Fibroblast of peridontal ligament (primary cell): Measurements from ENCODE around the gene CCDC87.
"Not testable (repeated sequence)": the region's sequence is repeated elsewhere in the genome, so short reads cannot be mapped to it uniquely, and the experiment has no call there.

Experiments used
- DNase-seq: peaks from one replicate; pipeline ENCODE4 v3.0.0-alpha.2; 2010; ENCODE audit errors: extremely low read depth

CCDC87 gene, protein sequence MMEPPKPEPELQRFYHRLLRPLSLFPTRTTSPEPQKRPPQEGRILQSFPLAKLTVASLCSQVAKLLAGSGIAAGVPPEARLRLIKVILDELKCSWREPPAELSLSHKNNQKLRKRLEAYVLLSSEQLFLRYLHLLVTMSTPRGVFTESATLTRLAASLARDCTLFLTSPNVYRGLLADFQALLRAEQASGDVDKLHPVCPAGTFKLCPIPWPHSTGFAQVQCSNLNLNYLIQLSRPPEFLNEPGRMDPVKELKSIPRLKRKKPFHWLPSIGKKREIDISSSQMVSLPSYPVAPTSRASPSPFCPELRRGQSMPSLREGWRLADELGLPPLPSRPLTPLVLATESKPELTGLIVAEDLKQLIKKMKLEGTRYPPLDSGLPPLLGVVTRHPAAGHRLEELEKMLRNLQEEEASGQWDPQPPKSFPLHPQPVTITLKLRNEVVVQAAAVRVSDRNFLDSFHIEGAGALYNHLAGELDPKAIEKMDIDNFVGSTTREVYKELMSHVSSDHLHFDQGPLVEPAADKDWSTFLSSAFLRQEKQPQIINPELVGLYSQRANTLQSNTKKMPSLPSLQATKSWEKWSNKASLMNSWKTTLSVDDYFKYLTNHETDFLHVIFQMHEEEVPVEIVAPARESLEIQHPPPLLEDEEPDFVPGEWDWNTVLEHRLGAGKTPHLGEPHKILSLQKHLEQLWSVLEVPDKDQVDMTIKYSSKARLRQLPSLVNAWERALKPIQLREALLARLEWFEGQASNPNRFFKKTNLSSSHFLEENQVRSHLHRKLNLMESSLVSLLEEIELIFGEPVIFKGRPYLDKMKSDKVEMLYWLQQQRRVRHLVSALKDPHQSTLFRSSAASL

DNA sequence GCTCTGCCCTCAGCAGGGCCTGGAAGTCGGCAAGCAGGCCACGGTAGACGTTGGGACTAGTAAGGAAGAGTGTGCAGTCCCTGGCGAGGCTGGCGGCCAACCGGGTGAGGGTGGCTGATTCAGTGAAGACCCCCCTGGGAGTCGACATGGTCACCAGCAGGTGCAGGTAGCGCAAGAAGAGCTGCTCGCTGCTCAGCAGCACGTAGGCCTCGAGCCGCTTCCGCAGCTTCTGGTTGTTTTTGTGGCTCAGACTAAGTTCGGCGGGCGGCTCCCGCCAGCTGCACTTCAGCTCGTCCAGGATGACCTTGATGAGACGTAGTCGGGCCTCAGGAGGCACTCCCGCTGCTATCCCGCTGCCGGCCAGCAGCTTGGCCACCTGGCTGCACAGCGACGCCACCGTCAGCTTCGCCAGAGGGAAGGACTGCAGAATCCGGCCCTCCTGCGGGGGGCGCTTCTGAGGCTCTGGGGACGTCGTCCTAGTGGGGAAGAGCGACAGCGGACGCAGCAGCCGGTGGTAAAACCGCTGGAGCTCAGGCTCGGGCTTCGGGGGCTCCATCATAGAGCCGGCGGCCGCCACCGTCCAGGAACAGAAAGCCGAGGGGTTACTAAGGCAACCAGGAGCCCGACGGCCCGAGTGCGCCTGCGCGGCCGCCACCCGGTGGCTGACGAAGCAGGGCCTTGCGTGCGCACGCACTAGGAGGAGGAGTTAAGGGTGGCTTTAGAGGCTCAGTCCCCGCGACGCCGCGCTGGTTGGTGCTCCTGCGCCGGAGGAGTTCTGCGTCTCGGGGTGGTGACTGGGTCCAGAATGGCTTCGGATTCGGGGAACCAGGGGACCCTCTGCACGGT lies at the start of gene CCDC87, which contains the start of gene CCS:
CCDC87 (minus strand) TSS at position 607 of the 846 bp plus-strand sequence; CDS start at position 559, 48 bp downstream.
CCS (plus strand) TSS at position 729 of the 846 bp plus-strand sequence; CDS start at position 806, 77 bp downstream.
- DNase-seq: peak; percentile 91

DNA sequence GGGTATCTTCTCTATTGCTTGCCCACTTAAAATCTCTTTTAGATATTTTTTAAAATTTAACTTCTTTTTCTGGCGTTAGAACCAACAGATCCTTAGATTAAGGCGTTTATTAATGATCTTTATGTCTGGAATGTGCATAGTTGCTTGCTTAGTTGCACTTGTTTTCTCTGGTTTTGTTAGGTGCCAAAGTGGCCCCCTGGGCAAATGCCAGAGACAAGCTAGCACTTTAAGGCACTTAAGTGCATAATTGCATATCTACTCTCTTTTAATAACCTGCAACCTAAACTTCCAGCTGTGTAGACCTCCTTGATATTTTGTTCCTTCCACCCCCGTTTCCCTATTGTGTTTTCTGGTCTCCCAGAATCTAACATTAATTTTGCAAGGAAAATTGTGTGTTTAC lies 49.0 kb upstream of the CCDC87 start:
- no peak for DNase-seq

DNA sequence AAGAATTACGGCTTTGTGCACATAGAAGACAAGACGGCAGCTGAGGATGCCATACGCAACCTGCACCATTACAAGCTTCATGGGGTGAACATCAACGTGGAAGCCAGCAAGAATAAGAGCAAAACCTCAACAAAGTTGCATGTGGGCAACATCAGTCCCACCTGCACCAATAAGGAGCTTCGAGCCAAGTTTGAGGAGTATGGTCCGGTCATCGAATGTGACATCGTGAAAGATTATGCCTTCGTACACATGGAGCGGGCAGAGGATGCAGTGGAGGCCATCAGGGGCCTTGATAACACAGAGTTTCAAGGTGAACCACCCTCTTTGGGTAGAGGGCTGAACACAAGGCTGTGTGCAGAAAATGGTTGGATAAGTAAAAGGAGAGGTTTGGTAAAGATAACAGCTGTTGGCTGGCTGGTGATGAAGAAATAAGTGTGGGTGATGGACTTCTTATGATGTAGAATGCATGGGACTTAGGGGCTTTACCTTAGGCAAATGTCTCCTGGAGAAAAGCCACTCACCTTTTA lies 47.0 kb upstream of the CCDC87 start:
- not testable (repeated sequence) for DNase-seq

DNA sequence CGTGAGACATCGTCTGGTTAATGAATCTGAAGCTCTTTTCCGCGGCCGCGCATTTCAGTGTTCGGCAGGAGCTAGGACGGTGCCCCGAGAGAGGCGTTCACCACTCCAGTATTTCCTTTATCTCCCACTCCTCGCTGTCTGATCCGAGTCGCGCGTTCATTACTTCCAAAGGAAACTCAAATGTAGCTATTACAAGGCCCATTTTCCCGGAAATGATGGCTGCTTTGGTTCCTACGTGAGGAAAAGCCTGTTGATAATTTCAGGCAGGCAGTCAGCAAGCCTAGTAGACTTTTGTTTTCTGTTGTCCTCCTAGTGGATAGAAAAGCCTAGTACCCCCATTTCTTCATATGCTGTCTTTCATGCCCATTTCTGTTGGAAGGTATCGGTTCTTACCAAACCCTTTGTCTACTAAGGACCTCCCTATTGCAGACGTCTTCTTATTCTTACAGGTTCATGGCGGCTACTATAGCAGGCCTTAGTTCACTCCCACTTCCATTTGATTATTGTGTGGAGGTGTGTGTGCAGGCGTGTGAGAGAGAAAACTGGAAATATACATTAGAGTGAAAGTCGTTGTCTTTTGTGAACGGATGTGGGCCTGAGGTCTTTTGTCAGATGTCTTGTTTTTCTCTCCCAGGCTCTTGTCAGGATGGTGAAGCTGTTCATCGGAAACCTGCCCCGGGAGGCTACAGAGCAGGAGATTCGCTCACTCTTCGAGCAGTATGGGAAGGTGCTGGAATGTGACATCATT lies 46.4 kb upstream of the CCDC87 start:
- DNase-seq: peak; percentile 66

DNA sequence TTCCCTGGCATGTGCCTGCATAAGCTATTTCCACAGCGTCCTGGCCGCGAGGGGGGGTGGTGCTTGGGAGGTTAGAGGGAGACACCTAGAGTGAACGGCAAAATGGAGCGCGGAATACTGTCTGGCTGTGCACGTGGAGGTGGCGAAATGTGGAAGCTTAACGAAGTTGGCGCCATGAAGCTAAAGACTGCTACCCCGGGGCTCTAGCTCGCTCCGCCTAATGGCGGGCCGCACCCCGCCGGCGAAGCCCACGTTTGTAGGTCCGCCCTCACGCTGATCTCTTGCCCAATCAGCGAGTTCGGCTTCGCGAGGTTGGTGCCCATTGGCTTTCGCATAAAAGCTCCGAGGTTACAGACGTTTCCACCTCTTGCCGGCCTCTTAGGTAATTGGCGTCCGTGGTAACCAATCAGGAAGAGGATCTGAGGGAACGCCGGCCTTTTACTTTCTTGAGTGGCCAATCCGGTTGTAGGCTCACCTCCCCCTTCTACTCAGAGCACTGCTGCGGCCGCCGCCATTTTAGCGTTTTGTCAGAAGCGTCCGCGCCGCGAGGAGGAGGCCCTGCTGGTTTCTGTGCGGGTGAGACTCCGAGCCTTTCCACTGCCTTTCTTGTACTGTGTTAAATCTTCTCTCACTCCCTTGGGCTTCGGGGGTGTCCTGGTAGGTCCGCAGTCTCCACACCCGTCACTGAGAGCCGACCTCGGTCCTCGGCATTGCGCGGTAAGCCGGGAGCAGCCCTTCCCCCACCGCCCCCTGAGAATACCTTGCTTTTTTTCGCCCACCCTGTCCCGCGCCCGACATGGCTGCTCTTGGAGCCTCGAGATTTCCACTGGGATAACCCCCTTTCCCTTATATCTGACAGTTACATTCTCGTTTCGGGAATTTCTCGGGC lies 45.6 kb upstream of the CCDC87 start, which contains the start of gene RBM4:
RBM4 (plus strand) TSS at position 527 of the 889 bp plus-strand sequence. CDS start 1,009 bp downstream, outside the sequence.
- DNase-seq: peak; percentile 100

DNA sequence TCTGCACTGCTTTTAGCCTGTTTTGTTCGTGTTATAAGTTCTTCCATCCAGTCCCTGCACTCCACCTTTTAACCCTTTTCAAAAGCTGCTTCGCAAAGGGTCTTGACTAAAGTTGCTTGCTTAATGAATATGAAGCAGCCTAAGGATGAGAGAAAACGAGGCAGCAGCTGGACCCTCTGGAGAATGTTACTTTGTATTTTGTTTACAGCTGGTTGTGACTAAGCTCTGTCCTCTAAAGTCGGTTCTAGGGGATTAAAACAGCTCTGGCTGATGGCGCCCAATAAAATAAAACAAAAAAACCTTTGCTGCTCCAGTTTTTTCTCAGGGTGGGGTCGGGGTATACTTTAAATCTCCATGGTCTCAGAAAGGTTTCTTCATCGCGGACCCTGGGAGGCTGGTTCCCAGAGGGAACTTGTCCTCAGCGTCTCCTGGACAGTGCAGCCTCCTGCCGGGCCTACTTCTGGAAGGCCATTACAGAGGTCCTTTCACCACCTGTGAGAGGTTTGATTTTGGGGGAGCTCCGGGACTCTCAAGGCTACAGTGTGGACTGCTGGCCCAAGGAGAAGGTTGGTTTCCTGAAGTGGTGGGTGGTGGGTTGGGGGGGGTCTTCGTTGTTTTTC lies 44.8 kb upstream of the CCDC87 start:
- DNase-seq: peak; percentile 13

DNA sequence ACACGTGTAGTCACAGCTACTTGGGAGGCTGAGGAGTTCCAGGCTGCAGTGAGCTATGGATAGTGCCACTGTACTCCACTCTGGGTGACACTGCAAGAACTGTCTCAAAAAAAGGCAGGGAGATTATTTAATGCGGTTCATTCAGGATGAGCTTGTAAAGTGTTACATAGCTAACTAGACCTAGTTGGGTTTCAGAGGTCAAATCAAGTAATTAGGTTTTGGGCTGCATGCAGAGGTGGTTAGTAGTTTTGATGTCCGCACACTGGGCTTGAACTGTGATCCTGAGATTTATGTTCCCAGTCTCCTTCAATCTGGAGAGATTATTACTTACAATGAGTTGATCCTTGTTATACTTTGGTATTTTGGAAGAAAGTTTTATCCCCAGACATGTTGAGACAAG lies 43.5 kb upstream of the CCDC87 start:
- DNase-seq: no peak

DNA sequence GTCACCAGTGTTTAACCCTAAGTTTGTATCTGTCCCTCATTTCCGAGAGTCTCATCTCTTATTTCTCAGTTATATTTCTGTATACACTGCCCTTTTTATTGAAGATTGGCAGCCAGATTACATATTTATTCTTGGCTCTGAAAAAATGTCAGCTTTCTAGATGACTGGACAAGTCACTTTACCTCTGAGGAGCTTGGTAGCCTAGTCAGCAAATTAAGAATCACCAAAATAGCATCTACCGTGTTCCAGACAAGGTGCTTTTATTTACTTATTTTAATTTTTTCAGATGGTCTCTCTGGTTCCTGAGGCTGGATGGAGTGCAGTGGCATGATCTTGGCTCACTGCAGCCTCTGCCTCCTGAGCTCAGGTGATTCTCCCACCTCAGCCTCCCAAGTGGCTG lies 40.1 kb upstream of the CCDC87 start:
- no peak for DNase-seq

DNA sequence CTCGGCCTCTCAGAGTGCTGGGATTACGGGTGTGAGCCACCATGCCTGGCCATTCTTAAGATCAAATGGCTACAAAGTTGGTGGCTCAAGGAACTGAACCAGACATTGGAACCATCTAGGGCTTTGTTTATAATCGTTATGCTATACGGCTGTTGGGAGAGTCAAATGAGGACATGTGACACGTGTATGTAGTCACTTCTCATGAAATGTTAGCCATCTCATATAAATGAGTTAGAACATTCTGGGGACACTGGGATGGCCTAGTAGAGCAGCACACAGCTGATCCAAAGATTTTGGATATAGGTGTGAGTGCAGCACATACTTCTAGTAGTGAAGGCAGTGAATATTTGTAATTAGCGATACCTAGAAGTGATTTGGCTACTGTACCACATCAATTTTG lies 39.0 kb upstream of the CCDC87 start:
- DNase-seq: no peak

DNA sequence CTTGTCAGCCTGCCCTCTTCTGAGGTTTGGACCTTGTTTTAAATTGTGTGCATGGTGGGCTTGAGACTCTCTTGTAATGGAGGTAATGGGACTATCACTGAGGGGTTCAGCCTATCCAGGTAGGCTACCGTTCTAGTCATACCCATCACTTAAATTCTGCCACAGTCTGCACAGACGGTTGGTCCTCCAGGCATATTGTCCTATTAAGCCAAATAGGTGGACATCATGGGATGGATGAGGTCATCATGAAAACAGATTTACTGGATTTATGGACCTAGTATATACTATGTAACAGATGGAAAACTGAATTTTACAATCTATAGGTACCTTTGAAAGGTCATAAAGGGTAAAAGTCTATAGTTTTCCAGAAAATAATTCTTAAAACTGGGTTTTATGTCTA lies 36.5 kb upstream of the CCDC87 start:
- no peak for DNase-seq

DNA sequence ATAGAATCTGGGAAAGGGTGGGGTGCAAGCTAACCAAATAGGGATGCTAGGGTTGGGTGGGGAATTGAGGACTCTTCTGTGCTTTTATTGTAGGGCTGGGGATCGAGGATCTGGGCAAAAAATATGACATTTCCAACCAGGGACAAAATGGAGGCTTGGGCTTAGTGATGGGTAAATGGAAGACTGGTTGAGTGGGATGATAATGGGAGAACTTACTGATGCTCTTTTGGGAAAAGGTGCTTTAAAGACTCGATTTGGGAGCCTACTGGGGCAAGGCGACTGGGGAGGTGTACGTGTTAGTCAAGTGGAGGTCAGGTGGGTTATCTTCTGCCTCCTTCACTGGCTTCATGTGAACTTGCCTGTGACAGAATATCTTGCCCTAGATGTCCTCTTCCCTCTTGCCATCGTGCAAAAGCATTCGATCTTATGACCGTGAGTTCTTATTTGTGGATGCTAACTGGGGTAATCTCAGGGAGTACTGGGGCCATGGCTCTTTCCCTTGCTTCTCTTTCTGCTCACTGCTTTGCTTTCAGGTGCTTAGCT lies 35.3 kb upstream of the CCDC87 start:
- no peak for DNase-seq

DNA sequence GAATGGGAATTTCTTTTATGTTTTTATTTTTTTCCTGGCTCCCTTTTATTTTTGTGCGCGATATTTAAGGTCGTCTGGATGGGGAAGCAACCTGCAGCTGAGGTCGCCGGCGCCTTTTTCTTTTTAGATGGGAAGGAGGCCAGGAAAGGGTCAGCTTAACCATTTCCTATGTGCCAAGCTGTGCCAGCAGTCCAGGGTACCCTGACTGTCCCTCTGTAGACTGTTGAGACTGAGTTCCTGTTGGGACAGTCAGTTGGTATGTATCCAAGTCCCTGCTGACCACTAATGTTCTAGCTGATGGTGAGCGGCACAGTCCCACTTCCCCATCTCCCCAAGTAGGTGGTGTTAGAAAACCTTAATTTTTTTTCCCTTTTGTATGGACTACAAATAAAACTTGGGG lies 34.1 kb upstream of the CCDC87 start:
- no peak for DNase-seq

DNA sequence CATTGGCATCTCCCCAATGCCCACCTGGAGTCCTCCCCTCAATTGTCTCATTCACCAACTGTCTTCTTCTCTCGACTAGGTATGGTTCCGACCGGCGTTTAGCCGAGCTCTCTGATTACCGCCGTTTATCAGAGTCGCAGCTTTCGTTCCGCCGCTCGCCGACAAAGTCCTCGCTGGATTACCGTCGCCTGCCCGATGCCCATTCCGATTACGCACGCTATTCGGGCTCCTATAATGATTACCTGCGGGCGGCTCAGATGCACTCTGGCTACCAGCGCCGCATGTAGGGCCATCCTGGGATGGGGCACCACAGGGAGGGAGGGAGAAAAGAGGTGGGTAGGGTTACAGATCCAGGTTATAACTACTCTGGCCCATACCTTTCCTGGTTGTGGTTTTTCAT lies 33.5 kb upstream of the CCDC87 start:
- no peak for DNase-seq

DNA sequence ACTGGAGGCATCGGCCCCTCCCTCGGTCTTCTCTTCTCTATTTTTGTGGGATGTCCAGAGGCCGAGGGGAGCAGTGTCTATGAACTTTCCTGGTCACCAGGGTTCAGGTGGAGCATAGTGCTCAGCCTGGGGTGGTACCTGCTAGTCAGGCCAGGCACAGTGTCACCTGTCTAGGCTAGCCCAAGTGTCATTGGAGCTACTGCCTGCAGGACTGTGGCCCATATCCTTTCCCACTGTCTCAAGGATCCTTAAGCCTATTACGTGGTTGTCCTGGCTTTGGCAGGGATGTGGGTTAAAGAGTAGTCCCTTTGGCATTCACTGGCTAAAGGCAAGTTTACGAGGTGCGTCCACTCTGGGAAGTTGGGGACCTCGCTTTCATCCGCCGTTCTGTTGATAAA lies 32.9 kb upstream of the CCDC87 start:
- no peak for DNase-seq

DNA sequence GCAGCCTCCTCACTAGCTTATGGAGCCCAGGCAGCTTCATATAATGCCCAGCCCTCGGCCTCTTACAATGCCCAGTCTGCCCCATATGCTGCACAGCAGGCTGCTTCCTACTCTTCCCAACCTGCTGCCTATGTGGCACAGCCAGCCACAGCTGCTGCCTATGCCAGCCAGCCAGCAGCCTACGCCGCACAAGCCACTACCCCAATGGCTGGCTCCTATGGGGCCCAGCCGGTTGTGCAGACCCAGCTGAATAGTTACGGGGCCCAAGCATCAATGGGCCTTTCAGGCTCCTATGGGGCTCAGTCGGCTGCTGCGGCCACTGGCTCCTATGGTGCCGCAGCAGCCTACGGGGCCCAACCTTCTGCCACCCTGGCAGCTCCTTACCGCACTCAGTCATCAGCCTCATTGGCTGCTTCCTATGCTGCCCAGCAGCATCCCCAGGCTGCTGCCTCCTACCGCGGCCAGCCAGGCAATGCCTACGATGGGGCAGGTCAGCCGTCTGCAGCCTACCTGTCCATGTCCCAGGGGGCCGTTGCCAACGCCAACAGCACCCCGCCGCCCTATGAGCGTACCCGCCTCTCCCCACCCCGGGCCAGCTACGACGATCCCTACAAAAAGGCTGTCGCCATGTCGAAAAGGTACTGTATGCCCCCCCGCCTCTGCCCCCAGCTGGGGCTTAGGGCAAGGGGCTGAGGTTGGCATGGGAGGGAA lies 32.3 kb upstream of the CCDC87 start:
- DNase-seq: no peak

DNA sequence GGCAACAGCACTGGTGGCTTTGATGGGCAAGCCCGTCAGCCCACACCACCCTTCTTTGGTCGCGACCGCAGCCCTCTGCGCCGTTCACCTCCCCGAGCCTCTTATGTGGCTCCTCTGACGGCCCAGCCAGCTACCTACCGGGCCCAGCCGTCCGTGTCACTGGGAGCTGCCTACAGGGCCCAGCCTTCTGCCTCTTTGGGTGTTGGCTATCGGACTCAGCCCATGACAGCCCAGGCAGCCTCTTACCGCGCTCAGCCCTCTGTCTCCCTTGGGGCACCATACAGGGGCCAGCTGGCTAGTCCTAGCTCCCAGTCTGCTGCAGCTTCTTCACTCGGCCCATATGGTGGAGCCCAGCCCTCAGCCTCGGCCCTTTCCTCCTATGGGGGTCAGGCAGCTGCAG lies 31.6 kb upstream of the CCDC87 start:
- DNase-seq: no peak

DNA sequence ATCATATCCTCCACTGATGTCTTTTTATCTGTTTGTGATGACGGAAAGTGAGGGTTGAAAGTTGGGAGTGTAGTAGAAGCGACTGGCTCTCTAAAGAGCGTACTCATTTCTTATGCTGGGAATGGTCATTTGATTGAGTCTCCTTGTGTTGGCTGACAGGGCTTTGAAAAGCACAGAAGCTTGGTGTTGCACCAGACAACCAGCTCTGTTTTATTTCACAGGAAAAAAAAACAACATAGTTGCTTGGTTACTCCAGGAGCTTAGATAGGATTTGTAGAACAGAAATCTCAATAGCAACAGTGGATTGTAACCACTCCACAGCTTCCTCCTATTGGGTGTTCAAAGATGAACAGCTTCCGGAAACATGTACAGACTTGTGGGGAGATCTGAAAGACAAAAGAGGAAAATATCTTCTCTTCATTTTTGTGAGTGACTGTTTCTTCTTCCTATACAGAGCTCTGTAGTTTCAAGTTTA lies 26.3 kb upstream of the CCDC87 start:
- peak; percentile 77 for DNase-seq

DNA sequence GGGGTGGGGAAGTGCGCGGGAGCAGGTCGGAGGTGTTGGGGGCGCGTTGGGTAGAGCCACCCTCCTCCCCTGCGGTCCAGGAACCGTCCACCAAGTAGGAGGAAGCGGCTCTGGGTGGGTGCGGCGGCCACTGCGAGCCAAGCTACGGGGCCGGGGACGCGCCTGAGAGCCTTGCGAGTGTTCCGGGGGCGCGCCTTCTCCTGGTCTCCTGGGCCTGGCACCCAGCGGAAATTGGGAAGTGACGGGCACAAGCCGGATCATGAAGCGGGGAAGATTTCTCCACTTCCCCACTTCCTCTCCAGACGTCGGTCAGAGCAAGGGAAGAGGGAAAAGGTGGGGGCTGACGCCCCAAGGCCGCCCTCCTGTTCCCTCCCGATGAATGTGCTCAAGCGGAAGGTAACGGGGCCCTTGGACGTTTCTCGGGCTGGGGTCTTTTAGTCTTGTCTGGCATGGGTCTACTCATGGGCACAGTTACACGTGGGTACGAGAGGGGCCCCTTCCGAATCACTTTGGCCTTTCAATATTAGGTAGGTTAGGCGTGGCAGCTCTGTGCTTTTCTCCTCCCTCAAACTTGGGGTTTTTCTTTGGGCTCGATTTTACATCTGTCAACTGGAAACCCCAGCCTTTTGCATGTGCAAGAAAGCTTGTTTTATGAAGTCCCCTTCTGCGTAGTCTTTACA lies 24.4 kb upstream of the CCDC87 start:
- no peak for DNase-seq
